AG08395 (cell line): ENCODE data around the gene PRDX4.
"Not testable (repeated sequence)": the region's sequence is repeated elsewhere in the genome, so short reads cannot be mapped to it uniquely, and the experiment has no call there.

Source experiments
- DNase-seq: peaks from one replicate; pipeline ENCODE4 v3.0.0; 2012; ENCODE audit warnings: mixed read lengths, low spot score

PRDX4 gene

DNA sequence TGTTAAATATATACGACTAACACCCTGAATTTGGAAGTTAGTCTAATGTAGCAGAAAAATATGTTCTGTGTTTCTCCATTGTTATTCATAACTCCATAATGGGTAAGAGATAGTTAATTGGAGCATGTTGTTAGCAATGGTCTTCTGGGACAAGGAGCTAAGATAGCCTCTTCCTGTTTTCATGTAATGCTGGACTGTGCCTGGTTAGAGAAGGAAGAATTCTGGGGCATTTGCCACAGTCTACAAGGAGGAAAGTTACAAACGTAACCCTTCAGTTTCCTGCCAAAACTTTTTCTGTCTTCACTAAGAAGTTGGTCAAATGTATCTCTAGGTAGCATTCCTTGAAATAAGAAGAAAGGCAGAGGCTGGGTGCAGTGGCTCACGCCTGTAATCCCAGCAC, 5.8 kb downstream of the PRDX4 start:
- no peak for DNase-seq

DNA sequence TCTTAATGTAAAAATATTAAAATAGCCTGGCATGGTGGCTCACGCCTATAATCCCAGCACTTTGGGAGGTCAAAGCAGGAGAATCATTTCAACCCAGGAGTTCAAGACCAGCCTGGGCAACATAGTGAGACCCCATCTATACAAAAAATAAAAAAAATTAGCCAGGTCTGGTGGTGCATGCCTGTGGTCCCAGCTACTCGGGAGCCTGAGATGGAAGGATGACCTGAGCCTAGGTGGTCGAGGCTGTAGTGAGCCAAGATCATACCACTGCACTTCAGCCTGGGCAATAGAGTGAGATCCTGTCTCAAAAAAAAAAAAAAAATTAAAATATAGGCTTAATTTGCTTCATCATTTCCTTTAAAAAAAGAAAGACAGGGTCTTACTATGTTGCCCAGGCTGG, 9.2 kb downstream of the PRDX4 start:
- not testable (repeated sequence) for DNase-seq

DNA sequence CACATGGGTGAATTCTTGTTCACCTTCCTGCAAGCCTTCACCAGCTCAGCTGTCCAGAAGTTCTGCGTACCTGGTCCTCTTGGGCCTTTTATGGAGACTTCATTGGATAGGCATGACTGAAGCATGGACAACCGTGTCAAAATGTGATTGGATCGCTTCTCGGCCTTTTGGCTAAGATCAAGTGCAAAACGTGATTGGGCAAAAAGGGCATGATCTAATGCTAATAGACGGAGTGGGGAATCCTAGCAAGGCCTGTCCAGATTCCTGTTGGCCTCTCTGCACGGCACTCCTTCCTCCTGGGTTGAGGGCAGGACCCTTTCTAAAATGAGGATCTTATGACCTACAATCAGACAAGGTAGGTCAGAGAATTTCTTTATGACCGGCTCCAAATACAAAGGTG, 24.9 kb downstream of the PRDX4 start:
- no peak for DNase-seq

DNA sequence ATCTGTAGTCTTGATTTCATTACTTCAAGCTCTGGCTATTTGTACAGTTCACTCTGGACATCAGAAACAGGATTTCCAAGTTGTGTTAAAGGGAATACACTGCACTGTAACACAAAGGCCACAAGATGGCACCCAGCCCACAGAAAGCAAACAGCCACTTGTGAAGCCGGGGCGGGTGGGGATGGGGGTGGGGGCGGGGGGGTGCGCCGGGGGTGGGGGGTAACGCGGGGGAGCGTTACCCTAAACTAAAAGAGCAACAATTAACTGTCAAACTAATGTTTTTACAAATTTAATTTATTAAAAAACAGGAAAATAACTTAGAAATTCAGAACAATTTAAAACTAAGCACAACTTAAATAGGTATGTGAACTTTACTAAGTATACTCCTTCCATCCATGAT, 27.3 kb downstream of the PRDX4 start:
- DNase-seq = peak; percentile 60

DNA sequence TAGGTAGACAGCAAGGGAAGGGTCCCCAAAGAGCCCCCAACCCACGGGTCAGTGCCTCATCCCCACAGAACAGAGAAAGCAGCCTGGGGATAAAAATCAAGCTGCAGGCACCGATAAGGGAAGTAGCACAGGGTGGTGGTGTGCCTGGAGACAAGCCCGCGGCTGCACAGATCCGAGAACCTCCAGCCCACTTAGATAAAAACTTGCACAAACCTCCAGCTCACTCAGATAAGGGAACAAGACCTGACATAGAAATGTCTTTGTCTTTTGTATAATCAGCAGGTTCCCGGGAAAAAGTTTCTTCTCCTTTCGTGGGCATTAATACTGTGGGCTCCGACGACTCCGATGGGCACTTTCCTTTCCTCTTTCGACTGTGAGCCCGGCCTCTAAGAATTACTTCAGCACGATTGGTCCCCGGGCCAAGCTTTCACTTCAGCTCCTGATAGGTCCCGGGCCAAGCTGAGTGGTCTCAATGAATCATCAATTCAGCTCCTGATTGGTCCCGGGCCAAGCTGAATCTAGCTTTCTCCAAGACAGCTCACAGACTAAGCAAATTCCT, 32.4 kb downstream of the PRDX4 start:
- no peak for DNase-seq

DNA sequence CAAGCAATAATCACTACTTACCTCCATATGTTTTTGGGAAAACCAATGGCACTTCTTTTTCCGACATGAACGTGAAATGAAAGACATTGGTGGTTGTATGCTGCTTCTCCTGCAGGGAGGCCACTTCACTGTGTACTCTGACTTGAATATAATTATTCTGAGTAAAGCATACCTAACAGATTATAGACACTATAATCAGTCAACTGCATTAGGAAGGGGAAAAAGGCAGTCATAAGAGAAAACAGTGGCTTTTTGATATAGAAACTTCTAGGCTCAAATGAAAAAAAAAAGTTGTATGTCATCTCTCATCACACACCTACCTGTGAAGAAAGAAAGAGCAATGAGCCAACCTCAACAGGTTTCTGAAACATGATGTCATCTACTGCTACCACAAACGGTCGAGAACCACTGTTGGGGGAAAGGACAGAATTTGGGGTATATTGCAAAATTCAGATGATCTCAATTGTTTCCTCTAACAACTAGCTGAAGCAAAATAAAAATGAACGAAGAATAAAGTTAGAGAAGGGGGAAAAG, 37.4 kb downstream of the PRDX4 start:
- no peak for DNase-seq

DNA sequence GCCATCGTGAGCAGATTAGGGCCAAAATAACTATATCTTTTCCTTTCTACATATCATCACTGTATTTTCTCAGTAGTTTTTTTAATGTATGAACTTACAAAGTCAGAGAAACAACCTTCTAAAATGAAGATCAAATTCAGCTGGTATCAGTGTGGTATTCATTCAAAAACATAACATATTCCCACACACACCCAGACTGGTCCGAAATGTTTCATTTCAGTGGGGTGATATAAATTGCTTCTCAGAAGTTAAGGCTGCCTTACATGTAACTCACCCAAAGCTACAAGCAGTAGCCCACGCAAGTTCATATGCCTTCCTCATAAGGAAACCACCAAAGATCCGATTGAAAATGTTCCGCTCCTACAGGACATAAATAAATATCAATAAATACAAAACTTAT, 37.9 kb downstream of the PRDX4 start:
- DNase-seq = no peak

DNA sequence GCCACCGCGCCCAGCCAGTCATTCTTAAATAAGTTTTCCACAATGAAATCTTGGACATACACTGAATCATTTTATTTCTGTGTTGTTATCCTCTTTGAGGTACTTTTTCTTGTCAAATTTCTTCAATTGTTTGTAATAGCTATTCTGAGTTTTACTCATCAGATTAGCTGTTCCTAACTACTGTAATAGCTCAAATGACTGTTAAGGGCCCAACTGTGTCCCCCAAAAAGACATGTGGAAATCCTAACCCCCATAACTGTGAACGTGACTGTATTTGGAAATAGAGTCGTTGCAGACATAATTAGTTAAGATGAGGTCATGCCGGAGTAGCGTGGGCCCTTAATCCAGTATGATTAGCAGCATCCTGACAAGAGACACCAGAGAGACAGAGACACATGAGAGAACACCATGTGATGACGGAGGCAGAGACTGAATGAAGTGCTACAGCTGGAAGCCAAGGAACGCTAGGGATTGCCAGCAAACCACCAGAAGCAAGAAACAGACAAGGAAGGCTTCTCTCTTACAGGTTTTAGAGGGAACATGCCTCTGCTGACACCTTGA, 52.9 kb downstream of the PRDX4 start:
- no peak for DNase-seq

DNA sequence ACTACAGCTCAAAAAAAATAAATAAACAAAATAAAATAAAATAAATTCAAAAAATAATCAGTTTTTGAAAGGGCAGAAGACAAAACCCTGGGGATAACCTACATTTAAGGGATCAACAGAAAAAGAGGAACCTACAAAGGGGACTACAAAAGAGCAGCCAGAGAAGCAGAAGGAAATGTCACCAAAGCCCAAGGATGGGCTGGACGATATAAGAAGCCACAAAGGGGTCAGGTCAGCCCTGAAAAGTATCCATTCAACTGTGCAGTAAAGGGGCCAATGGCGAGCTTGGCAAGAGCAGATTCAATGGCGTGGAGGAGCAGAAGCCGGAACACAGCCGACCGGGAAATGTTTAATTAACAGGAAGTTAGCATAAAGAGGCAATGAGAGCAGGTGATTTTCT, 58.9 kb downstream of the PRDX4 start:
- no peak for DNase-seq

DNA sequence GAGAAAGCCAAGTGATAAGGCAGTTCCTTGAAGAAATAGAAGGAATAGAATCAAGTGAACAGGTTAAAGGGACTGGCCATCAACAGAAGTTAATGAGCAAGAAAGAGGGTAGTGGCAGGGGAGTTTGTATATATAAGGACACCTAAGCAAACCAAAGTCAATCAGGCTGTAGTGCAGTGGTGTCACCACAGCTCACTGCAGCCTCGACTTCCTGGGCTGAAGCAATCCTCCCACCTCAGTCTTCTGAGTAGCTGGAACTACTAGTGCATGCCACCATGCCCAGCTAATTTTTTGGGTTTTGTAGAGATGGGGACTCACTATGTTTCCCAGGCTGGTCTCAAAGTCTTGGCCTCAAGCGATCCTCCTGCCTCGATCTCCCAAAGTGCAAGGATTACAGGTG, 59.9 kb downstream of the PRDX4 start:
- no peak for DNase-seq

DNA sequence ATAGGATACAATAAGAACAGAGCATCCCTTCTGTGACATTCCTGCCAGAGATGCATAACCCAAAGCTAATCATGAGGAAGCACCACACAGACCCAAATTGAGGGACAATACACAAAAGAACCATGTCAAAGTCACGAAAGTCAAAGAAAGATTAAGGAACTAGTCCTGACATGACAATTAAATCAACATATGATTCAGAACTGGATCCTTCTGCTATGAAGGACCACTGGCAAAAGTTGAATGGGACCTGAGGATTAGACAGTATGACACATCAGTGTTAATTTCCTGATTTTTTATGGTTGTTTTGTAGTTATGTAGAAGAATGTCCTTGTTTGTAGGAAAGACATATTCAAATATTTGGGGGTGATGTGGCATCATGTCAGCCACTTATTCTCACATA, 61.9 kb downstream of the PRDX4 start:
- no peak for DNase-seq

DNA sequence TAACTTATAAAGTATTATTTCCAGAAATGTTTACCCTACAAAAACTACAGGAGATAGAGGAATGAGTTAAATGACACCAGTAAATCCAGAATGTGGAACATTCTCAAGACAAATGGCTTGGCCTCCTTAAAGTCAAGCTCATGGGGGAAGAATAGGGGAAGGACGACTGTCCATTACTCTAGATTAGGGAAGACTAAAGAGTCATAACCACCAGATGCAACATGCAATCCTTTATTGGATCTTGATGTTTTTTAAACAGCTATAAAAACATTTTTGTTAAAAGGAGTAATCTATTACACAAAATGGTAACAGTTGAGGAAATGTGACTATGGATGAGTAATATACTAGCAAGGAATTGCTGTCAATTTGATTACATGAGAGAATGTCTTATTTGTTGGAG, 64.7 kb downstream of the PRDX4 start:
- DNase-seq = no peak

DNA sequence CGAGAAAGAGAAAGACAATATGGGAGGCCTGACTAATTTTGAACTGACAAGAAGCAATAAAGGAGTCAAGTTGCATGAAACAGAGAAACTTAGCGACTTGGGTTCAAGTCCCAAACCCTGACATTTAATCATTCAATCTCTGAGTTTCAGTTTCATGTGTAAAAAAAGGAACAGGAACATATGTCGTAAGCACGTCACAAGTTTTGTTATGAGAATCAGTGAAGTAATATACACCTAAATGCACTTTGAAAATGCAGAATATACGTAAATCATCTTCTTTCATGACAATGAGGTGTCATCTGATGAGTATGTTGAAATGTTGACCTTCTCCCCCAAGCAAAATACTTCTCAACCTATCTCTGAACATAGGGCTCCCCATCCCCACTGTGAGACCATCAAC, 65.4 kb downstream of the PRDX4 start:
- no peak for DNase-seq
